Liver (tissue), 9 donors: ENCODE measurements around the gene CAMK2B. TPM values are rescaled to one million over a fixed set of nuclear protein-coding genes. Genes with fewer than 3 reads are reported as not detected.

Source experiments
- DNase-seq: peaks from one replicate; pipeline ENCODE4 v3.0.0-alpha.2; 2017; ENCODE audit warnings: low spot score
- H3K27ac ChIP-seq, 2 donors: one replicate each; pipeline ENCODE4 v1.7.0; 2013; ENCODE audit warnings: inconsistent platforms in 2 of 2, low read length in 2 of 2, control low read depth in 1 of 2, low read depth in 1 of 2, mild to moderate bottlenecking in 1 of 2
- H3K27me3 ChIP-seq, 4 donors: one replicate each; pipeline versions ENCODE4 v1.6.1 to v1.7.0; 2013; ENCODE audit warnings: low read length in 3 of 4, inconsistent platforms in 1 of 4, mild to moderate bottlenecking in 1 of 4, moderate library complexity in 1 of 4; ENCODE audit not compliant: control insufficient read depth in 4 of 4, insufficient read depth in 4 of 4
- H3K36me3 ChIP-seq, 4 donors: one replicate each; pipeline versions ENCODE4 v1.6.1 to v1.7.0; 2013; ENCODE audit warnings: low read length in 3 of 4, mild to moderate bottlenecking in 3 of 4, low read depth in 1 of 4, moderate library complexity in 1 of 4; ENCODE audit not compliant: control insufficient read depth in 4 of 4, insufficient read depth in 3 of 4
- H3K4me1 ChIP-seq, 4 donors: one replicate each; pipeline versions ENCODE4 v1.6.1 to v1.7.0; 2013; ENCODE audit warnings: low read length in 3 of 4, mild to moderate bottlenecking in 3 of 4, moderate library complexity in 1 of 4; ENCODE audit not compliant: control insufficient read depth in 4 of 4, insufficient read depth in 4 of 4
- H3K4me3 ChIP-seq, 3 donors: one replicate each; pipeline versions ENCODE4 v1.6.1 to v1.7.0; 2013; ENCODE audit warnings: low read length in 3 of 3, control low read depth in 1 of 3, low read depth in 1 of 3, mild to moderate bottlenecking in 1 of 3
- H3K9ac ChIP-seq, 2 donors: one replicate each; pipeline ENCODE4 v1.7.0; 2013; ENCODE audit warnings: low read length in 2 of 2, mild to moderate bottlenecking in 2 of 2, moderate library complexity in 2 of 2, control low read depth in 1 of 2, low read depth in 1 of 2
- H3K9me3 ChIP-seq, 4 donors: one replicate each; pipeline versions ENCODE4 v1.6.1 to v1.7.0; 2013; ENCODE audit warnings: low read length in 3 of 4; ENCODE audit not compliant: control insufficient read depth in 4 of 4
- CTCF ChIP-seq: fragments of 150-350 bp; IDR thresholded peaks from 2 replicates; pipeline ENCODE4 v1.5.1; 2017; ENCODE audit warnings: improper control_type of control experiment, low read depth, low read length; ENCODE audit not compliant: missing input control
- EGR1 ChIP-seq, 2 donors: IDR thresholded peaks; 2 replicates each; pipeline ENCODE4 v1.6.1; 2016 to 2018; ENCODE audit warnings: antibody characterized with exemption in 2 of 2, low read depth in 2 of 2
- FOXA1 ChIP-seq: IDR thresholded peaks from 2 replicates; pipeline ENCODE4 v1.6.1; 2016; ENCODE audit warnings: antibody characterized with exemption
- FOXA2 ChIP-seq: IDR thresholded peaks from 2 replicates; pipeline ENCODE4 v1.6.1; 2016; ENCODE audit warnings: antibody characterized with exemption
- GABPA ChIP-seq, 2 donors: IDR thresholded peaks in 1 of 2; conservative IDR thresholded peaks in 1 of 2; 2 replicates each; pipeline ENCODE4 v1.6.1; 2016; ENCODE audit warnings: antibody characterized with exemption in 2 of 2, mild to moderate bottlenecking in 1 of 2, moderate library complexity in 1 of 2
- HNF4A ChIP-seq, 2 donors: conservative IDR thresholded peaks; 2 replicates each; pipeline ENCODE4 v1.6.1; 2016; ENCODE audit warnings: antibody characterized with exemption in 2 of 2, mild to moderate bottlenecking in 2 of 2
- HNF4G ChIP-seq: IDR thresholded peaks from 2 replicates; pipeline ENCODE4 v1.6.1; 2016; ENCODE audit warnings: antibody characterized with exemption
- JUND ChIP-seq, 2 donors: IDR thresholded peaks; 2 replicates each; pipeline ENCODE4 v1.6.1; 2016; ENCODE audit warnings: antibody characterized with exemption in 2 of 2
- NR2F2 ChIP-seq: IDR thresholded peaks from 2 replicates; pipeline ENCODE4 v1.6.1; 2016; ENCODE audit warnings: antibody characterized with exemption
- RAD21 ChIP-seq, 2 donors: IDR thresholded peaks; 2 replicates each; pipeline ENCODE4 v1.6.1; 2016; ENCODE audit warnings: antibody characterized with exemption in 2 of 2, mild to moderate bottlenecking in 2 of 2
- RXRA ChIP-seq, 2 donors: IDR thresholded peaks; 2 replicates each; pipeline ENCODE4 v1.6.1; 2017 to 2018; ENCODE audit warnings: antibody characterized with exemption in 2 of 2, mild to moderate bottlenecking in 1 of 2
- SP1 ChIP-seq: IDR thresholded peaks from 2 replicates; pipeline ENCODE4 v1.6.1; 2018; ENCODE audit warnings: antibody characterized with exemption, mild to moderate bottlenecking
- TAF1 ChIP-seq: conservative IDR thresholded peaks from 2 replicates; pipeline ENCODE4 v1.6.1; 2016; ENCODE audit warnings: antibody characterized with exemption, mild to moderate bottlenecking
- YY1 ChIP-seq: IDR thresholded peaks from 2 replicates; pipeline ENCODE4 v1.6.1; 2016; ENCODE audit warnings: antibody characterized with exemption, mild to moderate bottlenecking
- ZBTB33 ChIP-seq: IDR thresholded peaks from 2 replicates; pipeline ENCODE4 v1.6.1; 2016; ENCODE audit warnings: antibody characterized with exemption
- WGBS: extraction: QIAGEN DNeasy Blood & Tissue Kit; methylation state at CpG from one replicate; pipeline ENCODE4 v1.1.7; 2013; 5-methylcytosine and 5-hydroxymethylcytosine counted together
- polyA plus RNA-seq, 2 donors: library from polyadenylated mRNA; stranded (reverse) in 1 of 2; unstranded in 1 of 2; fragments of 200-250 nt in 1 of 2; fragments of >200 nt in 1 of 2; fragmentation: Nextera tagmentation in 1 of 2; extraction: Ambion mirVana in 1 of 2; gene quantifications; one replicate each; pipeline versions ENCODE4 v1.2.1 to v1.2.3, GENCODE V29; 2013 to 2015
- total RNA-seq, 2 donors: library from RNA; depleted of rRNA; stranded (reverse); fragments of >200 nt; gene quantifications; one replicate each; pipeline ENCODE4 v1.2.3, GENCODE V29; 2014
- TF ChIP-seq, protein P1 (sequence below): IDR thresholded peaks from 2 replicates; pipeline ENCODE4 v1.6.1; 2016; ENCODE audit warnings: antibody characterized with exemption
- TF ChIP-seq, protein P2 (sequence below): IDR thresholded peaks from 2 replicates; pipeline ENCODE4 v1.6.1; 2016; ENCODE audit warnings: antibody characterized with exemption
- donor health status: healthy.
- donor health status: healthy.
- donor health status: healthy.
- donor health status: healthy.
- donor health status: healthy.

CAMK2B gene
- total and polyA plus RNA-seq, 4 donors = 2.1 to 3.3 (median 2.2) TPM; not detected in 1

GRCh38 chr7:44275146-44275545 lies 50.2 kb downstream of the CAMK2B start:
- Histone ChIP-seq H3K36me3 (no peaks in the 10 kb centered on the region), H3K9ac (no peak overlapping the region)
- 89% methylated on average over 7 of the region's 7 CpGs for WGBS

GRCh38 chr7:44274623-44274975 lies 50.8 kb downstream of the CAMK2B start:
- DNase-seq = no peak

More at GRCh38 chr7:44275146-44275545, 50.2 kb downstream of the CAMK2B start:
- DNase-seq = no peak
- TF ChIP-seq HNF4A (conservative IDR thresholded peaks at IDR 0.05) (no peak), YY1 (no peak)
- H3K9me3 ChIP-seq = no peaks in the 10 kb centered on the region
- no peaks in the 10 kb centered on the region for H3K4me1 ChIP-seq
- H3K4me3 ChIP-seq = no peak overlapping the region
- H3K27ac ChIP-seq = no peak overlapping the region
- H3K27me3 ChIP-seq = no peaks in the 10 kb centered on the region

GRCh38 chr7:44273681-44274622 lies 51.4 kb downstream of the CAMK2B start:
- Histone ChIP-seq H3K27ac (no peak overlapping the region), H3K4me1 (no peaks in the 10 kb centered on the region), H3K4me3 (no peak overlapping the region), H3K27me3 (no peaks in the 10 kb centered on the region), H3K9me3 (no peaks in the 10 kb centered on the region), H3K9ac (no peak overlapping the region), H3K36me3 (no peaks in the 10 kb centered on the region)
- TF ChIP-seq SP1 (no peak), ZBTB33 (no peak), CTCF (no peak), RAD21 (IDR thresholded peaks at IDR 0.05) (no peak), EGR1 (IDR thresholded peaks at IDR 0.05; ENCODE audit: low read depth in 2 of 2) (no peak), FOXA1 (no peak), TAF1 (no peak), HNF4G (no peak), HNF4A (conservative IDR thresholded peaks at IDR 0.05) (no peak), RXRA (IDR thresholded peaks at IDR 0.05) (no peak), JUND (IDR thresholded peaks at IDR 0.05) (no peak), YY1 (no peak), FOXA2 (no peak), GABPA (IDR thresholded peaks at IDR 0.05 in 1 of 2, conservative IDR thresholded peaks at IDR 0.05 in 1 of 2) (no peak), NR2F2 (no peak)
- TF ChIP-seq, protein P1, sequence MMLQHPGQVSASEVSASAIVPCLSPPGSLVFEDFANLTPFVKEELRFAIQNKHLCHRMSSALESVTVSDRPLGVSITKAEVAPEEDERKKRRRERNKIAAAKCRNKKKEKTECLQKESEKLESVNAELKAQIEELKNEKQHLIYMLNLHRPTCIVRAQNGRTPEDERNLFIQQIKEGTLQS = no peak
- TF ChIP-seq, protein P2, sequence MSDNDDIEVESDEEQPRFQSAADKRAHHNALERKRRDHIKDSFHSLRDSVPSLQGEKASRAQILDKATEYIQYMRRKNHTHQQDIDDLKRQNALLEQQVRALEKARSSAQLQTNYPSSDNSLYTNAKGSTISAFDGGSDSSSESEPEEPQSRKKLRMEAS = no peak
- 92% methylated on average over 22 of the region's 22 CpGs for WGBS
- no peak for DNase-seq

More at GRCh38 chr7:44274623-44274975, 50.8 kb downstream of the CAMK2B start:
- no peak overlapping the region for H3K9ac ChIP-seq
- H3K36me3 ChIP-seq = no peaks in the 10 kb centered on the region
- TF ChIP-seq GABPA (IDR thresholded peaks at IDR 0.05 in 1 of 2, conservative IDR thresholded peaks at IDR 0.05 in 1 of 2) (no peak), CTCF (no peak), RAD21 (IDR thresholded peaks at IDR 0.05) (no peak)
- WGBS = 90% methylated on average over 3 of the region's 3 CpGs
- no peak overlapping the region for H3K4me3 ChIP-seq
- H3K27me3 ChIP-seq = no peaks in the 10 kb centered on the region
- H3K9me3 ChIP-seq = no peaks in the 10 kb centered on the region
- no peaks in the 10 kb centered on the region for H3K4me1 ChIP-seq
- H3K27ac ChIP-seq = no peak overlapping the region
